Measurements from ENCODE around the gene ATP8A1. TPM values are rescaled to one million over a fixed set of nuclear protein-coding genes. Genes with fewer than 3 reads are reported as not detected.

The ATP8A1 gene
- total RNA-seq, 1 experiment from 2014 or later, result 0.19 TPM

- TF ChIP-seq CTCF (IDR thresholded peaks at IDR 0.05; ENCODE audit: unreplicated experiment), result no peak
- intact Hi-C loops (cut with micrococcal nuclease), result no loop called here
- peaks cover 6% of the 10 kb centered on the region for H3K4me1 Mint-ChIP-seq (ENCODE audit: insufficient read depth, unreplicated experiment)
- ChIA-PET POLR2A (no interaction called here), CTCF (interaction anchor here (0.9 to 1.1 kb wide), 2 partner anchors 30 to 119 kb away, joined by 3 to 4 read pairs; no protein-coding TSS in a partner anchor)
- H3K4me3 Mint-ChIP-seq (ENCODE audit: unreplicated experiment), result no peak overlapping the region
- no peaks in the 10 kb centered on the region for H3K9me3 Mint-ChIP-seq (ENCODE audit: unreplicated experiment)
- DNase-seq (ENCODE audit: unreplicated experiment), result no peak
- no peak overlapping the region for H3K27ac Mint-ChIP-seq (ENCODE audit: low read depth, unreplicated experiment)
- BruUV-seq (replicated peaks), result no TSS peak
- H3K27me3 Mint-ChIP-seq (ENCODE audit: insufficient read depth, unreplicated experiment), result no peaks in the 10 kb centered on the region
- no peaks in the 10 kb centered on the region for H3K36me3 Mint-ChIP-seq (ENCODE audit: insufficient read depth, unreplicated experiment)
Measured at GRCh38 chr4:42490015-42490414, 166.9 kb downstream of the ATP8A1 start.

- Mint-ChIP-seq H3K9me3 (ENCODE audit: unreplicated experiment) (no peaks in the 10 kb centered on the region), H3K4me3 (ENCODE audit: unreplicated experiment) (no peak overlapping the region), H3K27me3 (ENCODE audit: insufficient read depth, unreplicated experiment) (no peaks in the 10 kb centered on the region), H3K27ac (ENCODE audit: low read depth, unreplicated experiment) (no peak overlapping the region), H3K36me3 (ENCODE audit: insufficient read depth, unreplicated experiment) (no peaks in the 10 kb centered on the region), H3K4me1 (ENCODE audit: insufficient read depth, unreplicated experiment) (peaks cover 6% of the 10 kb centered on the region)
- CTCF ChIA-PET, result interaction anchor here (0.9 kb wide), 1 partner anchor 31 kb away, joined by 3 read pairs; no protein-coding TSS in a partner anchor
- no TSS peak for BruUV-seq (replicated peaks)
- POLR2A ChIA-PET, result no interaction called here
- intact Hi-C loops (cut with micrococcal nuclease), result no loop called here
- DNase-seq (ENCODE audit: unreplicated experiment), result no peak
- no peak for TF ChIP-seq CTCF (IDR thresholded peaks at IDR 0.05; ENCODE audit: unreplicated experiment)
Measured at GRCh38 chr4:42489095-42489494, 167.8 kb downstream of the ATP8A1 start.

- DNase-seq (ENCODE audit: unreplicated experiment), result no peak
- CTCF ChIA-PET, result no interaction called here
- Mint-ChIP-seq H3K9me3 (ENCODE audit: unreplicated experiment) (no peaks in the 10 kb centered on the region), H3K27me3 (ENCODE audit: insufficient read depth, unreplicated experiment) (no peaks in the 10 kb centered on the region), H3K4me3 (ENCODE audit: unreplicated experiment) (no peak overlapping the region), H3K27ac (ENCODE audit: low read depth, unreplicated experiment) (no peak overlapping the region), H3K36me3 (ENCODE audit: insufficient read depth, unreplicated experiment) (no peaks in the 10 kb centered on the region), H3K4me1 (ENCODE audit: insufficient read depth, unreplicated experiment) (peaks cover 9% of the 10 kb centered on the region)
- POLR2A ChIA-PET, result no interaction called here
- TF ChIP-seq CTCF (IDR thresholded peaks at IDR 0.05; ENCODE audit: unreplicated experiment), result no peak
- BruUV-seq (replicated peaks), result no TSS peak
- intact Hi-C loops (cut with micrococcal nuclease), result no loop called here
Measured at GRCh38 chr4:42488554-42488953, 168.4 kb downstream of the ATP8A1 start.

- no peak overlapping the region for H3K27ac Mint-ChIP-seq (ENCODE audit: low read depth, unreplicated experiment)
- peaks cover 14% of the 10 kb centered on the region for H3K4me1 Mint-ChIP-seq (ENCODE audit: insufficient read depth, unreplicated experiment)
- no peak for DNase-seq (ENCODE audit: unreplicated experiment)
- intact Hi-C loops (cut with micrococcal nuclease), result no loop called here
- POLR2A ChIA-PET, result no interaction called here
- H3K27me3 Mint-ChIP-seq (ENCODE audit: insufficient read depth, unreplicated experiment), result no peaks in the 10 kb centered on the region
- H3K36me3 Mint-ChIP-seq (ENCODE audit: insufficient read depth, unreplicated experiment), result no peaks in the 10 kb centered on the region
- no peak overlapping the region for H3K4me3 Mint-ChIP-seq (ENCODE audit: unreplicated experiment)
- H3K9me3 Mint-ChIP-seq (ENCODE audit: unreplicated experiment), result no peaks in the 10 kb centered on the region
- CTCF ChIA-PET, result no interaction called here
- TF ChIP-seq CTCF (IDR thresholded peaks at IDR 0.05; ENCODE audit: unreplicated experiment), result no peak
- no TSS peak for BruUV-seq (replicated peaks)
Measured at GRCh38 chr4:42488114-42488513, 168.8 kb downstream of the ATP8A1 start.

All from MCF 10A (cell line).